Measurements from ENCODE around the gene CYB5A. TPM values are rescaled to one million over a fixed set of nuclear protein-coding genes. Genes with fewer than 3 reads are reported as not detected.
A peak's percentile ranks its signal among the peaks of the same experiment; 100 is the strongest.

Gene CYB5A
- total and polyA plus RNA-seq, 3 experiments from 2014 or later = 70.3 to 87.8 (median 77.7) TPM

GRCh38 chr18:74271635-74272034, 20.1 kb downstream of the CYB5A start:
- Mint-ChIP-seq H3K9me3 (no peaks in the 10 kb centered on the region), H3K36me3 (peaks cover 0 to 8% (median 5%) of the 10 kb centered on the region in 3 donors), H3K27me3 (no peaks in the 10 kb centered on the region), H3K4me3 (no peak overlapping the region), H3K27ac (no peak overlapping the region), H3K4me1 (peaks cover 0 to 7% (median 3%) of the 10 kb centered on the region in 3 donors)
- no peak overlapping the region for H3K4me3 ChIP-seq (ENCODE audit: low read length)
- no peaks in the 10 kb centered on the region for H3K4me1 ChIP-seq (ENCODE audit: insufficient read depth, low read length)
- H3K36me3 ChIP-seq (ENCODE audit: insufficient read depth, low read length) = no peaks in the 10 kb centered on the region
- CTCF ChIA-PET = no interaction called here
- no peak overlapping the region for H3K27ac ChIP-seq (ENCODE audit: low read depth, low read length)
- H3K9me3 ChIP-seq (ENCODE audit: low read length) = no peaks in the 10 kb centered on the region
- DNase-seq = no peak
- POLR2A ChIA-PET = no interaction called here
- H3K27me3 ChIP-seq (ENCODE audit: insufficient read depth, low read length, poor library complexity, severe bottlenecking) = no peaks in the 10 kb centered on the region

GRCh38 chr18:74268933-74269620, 22.7 kb downstream of the CYB5A start:
- Mint-ChIP-seq H3K4me3 (no peak overlapping the region), H3K27me3 (no peaks in the 10 kb centered on the region), H3K36me3 (peaks cover 1 to 22% (median 5%) of the 10 kb centered on the region in 3 donors), H3K27ac (peak overlapping the region in 2 of 8 donors; percentile 29 to 53), H3K4me1 (peaks cover 0 to 7% (median 0%) of the 10 kb centered on the region in 3 donors), H3K9me3 (no peaks in the 10 kb centered on the region)
- CTCF ChIA-PET = interaction anchor here (0.9 kb wide), 1 partner anchor 73 kb away, joined by 3 read pairs; no protein-coding TSS in a partner anchor
- no peak for DNase-seq
- POLR2A ChIA-PET = no interaction called here
- H3K4me3 ChIP-seq (ENCODE audit: low read length) = no peak overlapping the region
- no peaks in the 10 kb centered on the region for H3K4me1 ChIP-seq (ENCODE audit: insufficient read depth, low read length)
- H3K36me3 ChIP-seq (ENCODE audit: insufficient read depth, low read length) = no peaks in the 10 kb centered on the region
- H3K27ac ChIP-seq (ENCODE audit: low read depth, low read length) = peak overlapping the region; percentile 67
- no peaks in the 10 kb centered on the region for H3K9me3 ChIP-seq (ENCODE audit: low read length)
- no peaks in the 10 kb centered on the region for H3K27me3 ChIP-seq (ENCODE audit: insufficient read depth, low read length, poor library complexity, severe bottlenecking)

- H3K36me3 Mint-ChIP-seq = peaks cover 0 to 25% (median 5%) of the 10 kb centered on the region in 3 donors
- H3K4me1 Mint-ChIP-seq = peaks cover 0 to 7% (median 0%) of the 10 kb centered on the region in 3 donors
- Histone ChIP-seq H3K27me3 (ENCODE audit: insufficient read depth, low read length, poor library complexity, severe bottlenecking) (no peaks in the 10 kb centered on the region), H3K9me3 (ENCODE audit: low read length) (no peaks in the 10 kb centered on the region), H3K4me1 (ENCODE audit: insufficient read depth, low read length) (no peaks in the 10 kb centered on the region), H3K4me3 (ENCODE audit: low read length) (no peak overlapping the region), H3K36me3 (ENCODE audit: insufficient read depth, low read length) (no peaks in the 10 kb centered on the region), H3K27ac (ENCODE audit: low read depth, low read length) (peak overlapping the region; percentile 67)
- ChIA-PET CTCF (interaction anchor here (0.6 kb wide), 1 partner anchor 223 kb away, joined by 3 read pairs; no protein-coding TSS in a partner anchor), POLR2A (interaction anchor here (0.5 kb wide), 1 partner anchor 32 kb away, joined by 5 read pairs; no protein-coding TSS in a partner anchor)
- no peak overlapping the region for H3K4me3 Mint-ChIP-seq
- H3K27ac Mint-ChIP-seq = no peak overlapping the region
- H3K9me3 Mint-ChIP-seq = no peaks in the 10 kb centered on the region
- DNase-seq = no peak
- no peaks in the 10 kb centered on the region for H3K27me3 Mint-ChIP-seq
These were observed 23.6 kb downstream of the CYB5A start for GRCh38 chr18:74268175-74268574.

GRCh38 chr18:74266161-74266560, 25.6 kb downstream of the CYB5A start:
- POLR2A ChIA-PET = no interaction called here
- peaks cover 5 to 40% (median 7%) of the 10 kb centered on the region in 3 donors for H3K36me3 Mint-ChIP-seq
- no peaks in the 10 kb centered on the region for H3K27me3 Mint-ChIP-seq
- H3K4me1 ChIP-seq (ENCODE audit: insufficient read depth, low read length) = no peaks in the 10 kb centered on the region
- CTCF ChIA-PET = no interaction called here
- H3K4me3 ChIP-seq (ENCODE audit: low read length) = no peak overlapping the region
- no peak overlapping the region for H3K27ac Mint-ChIP-seq
- no peaks in the 10 kb centered on the region for H3K9me3 ChIP-seq (ENCODE audit: low read length)
- no peaks in the 10 kb centered on the region for H3K9me3 Mint-ChIP-seq
- no peak overlapping the region for H3K27ac ChIP-seq (ENCODE audit: low read depth, low read length)
- H3K27me3 ChIP-seq (ENCODE audit: insufficient read depth, low read length, poor library complexity, severe bottlenecking) = no peaks in the 10 kb centered on the region
- peaks cover 0 to 7% (median 0%) of the 10 kb centered on the region in 3 donors for H3K4me1 Mint-ChIP-seq
- H3K36me3 ChIP-seq (ENCODE audit: insufficient read depth, low read length) = peaks cover 3% of the 10 kb centered on the region
- no peak overlapping the region for H3K4me3 Mint-ChIP-seq
- no peak for DNase-seq

- no peaks in the 10 kb centered on the region for H3K4me1 ChIP-seq (ENCODE audit: insufficient read depth, low read length)
- DNase-seq = no peak
- Mint-ChIP-seq H3K4me1 (peaks cover 0 to 7% (median 0%) of the 10 kb centered on the region in 3 donors), H3K27ac (no peak overlapping the region), H3K27me3 (no peaks in the 10 kb centered on the region), H3K36me3 (peaks cover 5 to 46% (median 7%) of the 10 kb centered on the region in 3 donors), H3K4me3 (no peak overlapping the region), H3K9me3 (no peaks in the 10 kb centered on the region)
- ChIA-PET CTCF (no interaction called here), POLR2A (no interaction called here)
- H3K36me3 ChIP-seq (ENCODE audit: insufficient read depth, low read length) = peaks cover 3% of the 10 kb centered on the region
- H3K4me3 ChIP-seq (ENCODE audit: low read length) = no peak overlapping the region
- no peaks in the 10 kb centered on the region for H3K9me3 ChIP-seq (ENCODE audit: low read length)
- H3K27ac ChIP-seq (ENCODE audit: low read depth, low read length) = no peak overlapping the region
- no peaks in the 10 kb centered on the region for H3K27me3 ChIP-seq (ENCODE audit: insufficient read depth, low read length, poor library complexity, severe bottlenecking)
These were observed 26.1 kb downstream of the CYB5A start for GRCh38 chr18:74265546-74266098.

- ChIA-PET CTCF (no interaction called here), POLR2A (no interaction called here)
- Mint-ChIP-seq H3K36me3 (peaks cover 5 to 51% (median 7%) of the 10 kb centered on the region in 3 donors), H3K9me3 (no peaks in the 10 kb centered on the region), H3K4me3 (no peak overlapping the region), H3K27ac (peak overlapping the region in 2 of 8 donors; percentile 2 to 35), H3K4me1 (peaks cover 0 to 5% (median 0%) of the 10 kb centered on the region in 3 donors), H3K27me3 (no peaks in the 10 kb centered on the region)
- no peaks in the 10 kb centered on the region for H3K27me3 ChIP-seq (ENCODE audit: insufficient read depth, low read length, poor library complexity, severe bottlenecking)
- H3K4me3 ChIP-seq (ENCODE audit: low read length) = no peak overlapping the region
- no peaks in the 10 kb centered on the region for H3K4me1 ChIP-seq (ENCODE audit: insufficient read depth, low read length)
- no peak overlapping the region for H3K27ac ChIP-seq (ENCODE audit: low read depth, low read length)
- H3K9me3 ChIP-seq (ENCODE audit: low read length) = no peaks in the 10 kb centered on the region
- peaks cover 3% of the 10 kb centered on the region for H3K36me3 ChIP-seq (ENCODE audit: insufficient read depth, low read length)
- no peak for DNase-seq
These were observed 27.3 kb downstream of the CYB5A start for GRCh38 chr18:74264303-74265020.

- Mint-ChIP-seq H3K4me3 (no peak overlapping the region), H3K4me1 (no peaks in the 10 kb centered on the region), H3K9me3 (no peaks in the 10 kb centered on the region), H3K36me3 (peaks cover 5 to 62% (median 9%) of the 10 kb centered on the region in 3 donors), H3K27me3 (no peaks in the 10 kb centered on the region), H3K27ac (peak overlapping the region in 1 of 8 donors; percentile 80)
- DNase-seq = no peak
- ChIA-PET CTCF (no interaction called here), POLR2A (interaction anchor here (0.6 kb wide), 1 partner anchor 944 kb away, joined by 3 read pairs; no protein-coding TSS in a partner anchor)
- no peaks in the 10 kb centered on the region for H3K4me1 ChIP-seq (ENCODE audit: insufficient read depth, low read length)
- H3K27me3 ChIP-seq (ENCODE audit: insufficient read depth, low read length, poor library complexity, severe bottlenecking) = no peaks in the 10 kb centered on the region
- H3K27ac ChIP-seq (ENCODE audit: low read depth, low read length) = no peak overlapping the region
- no peak overlapping the region for H3K4me3 ChIP-seq (ENCODE audit: low read length)
- no peaks in the 10 kb centered on the region for H3K9me3 ChIP-seq (ENCODE audit: low read length)
- peaks cover 3% of the 10 kb centered on the region for H3K36me3 ChIP-seq (ENCODE audit: insufficient read depth, low read length)
These were observed 30.6 kb downstream of the CYB5A start for GRCh38 chr18:74261053-74261713.

Measured in CD8-positive, alpha-beta memory T cell (primary cell).